Fibroblast of the aortic adventitia (primary cell): Measurements from ENCODE around the gene TAGLN2. TPM values are rescaled to one million over a fixed set of nuclear protein-coding genes. Genes with fewer than 3 reads are reported as not detected.

Source experiments
- DNase-seq: peaks from one replicate; pipeline ENCODE4 v3.0.0-alpha.2; 2010; ENCODE audit warnings: low read depth
- H3K4me3 ChIP-seq: 2 replicates; pipeline ENCODE4 v1.5.1; 2011; ENCODE audit warnings: low read depth, mild to moderate bottlenecking, control low read depth, low read length, moderate library complexity
- CTCF ChIP-seq: IDR thresholded peaks from 2 replicates; pipeline ENCODE4 v1.5.1; 2011; ENCODE audit warnings: mild to moderate bottlenecking, low read length, control low read depth, inconsistent platforms; ENCODE audit not compliant: insufficient read depth
- total RNA-seq: library from RNA; depleted of rRNA; stranded (reverse); fragments of >200 nt; gene quantifications from 2 replicates; pipeline ENCODE4 v1.2.3, GENCODE V29; 2012; ENCODE audit warnings: low replicate concordance

The TAGLN2 gene
- total RNA-seq, 1 donor = 228 TPM

DNA sequence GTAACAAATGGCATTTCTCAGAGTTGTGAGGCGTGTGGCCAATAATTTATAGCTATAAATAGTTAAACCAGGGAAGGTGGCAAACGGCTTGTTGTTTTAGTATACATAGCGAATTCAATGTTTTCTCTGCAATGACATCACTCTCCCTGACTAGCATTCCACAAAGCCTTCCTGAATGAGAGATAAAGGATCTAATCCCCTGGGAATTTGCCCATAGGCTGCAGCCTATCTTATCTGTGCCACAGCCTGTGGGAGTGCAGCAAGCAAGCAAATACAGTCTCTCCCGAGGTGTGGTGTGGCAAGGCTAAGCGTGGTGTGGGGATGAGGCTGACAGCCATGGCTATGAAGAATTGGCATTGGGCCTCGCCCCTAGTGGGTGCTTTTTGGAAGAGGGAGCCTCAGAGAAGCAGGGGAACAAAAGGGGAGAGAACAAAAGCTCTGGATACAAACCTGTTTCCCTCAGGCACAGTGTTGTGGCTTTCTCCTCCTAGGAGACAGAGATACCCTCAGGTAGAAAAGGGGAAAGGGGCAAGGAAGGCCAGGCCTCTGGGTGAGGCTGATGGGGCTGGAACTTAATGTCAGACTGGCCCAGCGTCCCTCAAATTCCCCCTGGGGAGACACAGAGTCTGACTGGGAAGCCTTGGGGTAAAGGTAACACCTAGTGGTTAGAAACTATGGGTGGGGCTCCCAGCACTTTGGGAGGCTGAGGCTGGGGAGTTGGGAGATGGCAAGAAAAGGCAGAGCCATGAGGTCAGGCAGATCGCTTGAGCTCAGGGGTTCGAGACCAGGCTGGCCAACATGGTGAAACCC is 8.9 kb downstream of the TAGLN2 start:
- TF ChIP-seq CTCF = no peak
- DNase-seq = peak; percentile 96
- H3K4me3 ChIP-seq = no peak overlapping the region

- no peak for DNase-seq
- no peak for TF ChIP-seq CTCF
- H3K4me3 ChIP-seq = no peak overlapping the region
These were observed 9.6 kb downstream of the TAGLN2 start for GRCh38 chr1:159915571-159916241.

DNA sequence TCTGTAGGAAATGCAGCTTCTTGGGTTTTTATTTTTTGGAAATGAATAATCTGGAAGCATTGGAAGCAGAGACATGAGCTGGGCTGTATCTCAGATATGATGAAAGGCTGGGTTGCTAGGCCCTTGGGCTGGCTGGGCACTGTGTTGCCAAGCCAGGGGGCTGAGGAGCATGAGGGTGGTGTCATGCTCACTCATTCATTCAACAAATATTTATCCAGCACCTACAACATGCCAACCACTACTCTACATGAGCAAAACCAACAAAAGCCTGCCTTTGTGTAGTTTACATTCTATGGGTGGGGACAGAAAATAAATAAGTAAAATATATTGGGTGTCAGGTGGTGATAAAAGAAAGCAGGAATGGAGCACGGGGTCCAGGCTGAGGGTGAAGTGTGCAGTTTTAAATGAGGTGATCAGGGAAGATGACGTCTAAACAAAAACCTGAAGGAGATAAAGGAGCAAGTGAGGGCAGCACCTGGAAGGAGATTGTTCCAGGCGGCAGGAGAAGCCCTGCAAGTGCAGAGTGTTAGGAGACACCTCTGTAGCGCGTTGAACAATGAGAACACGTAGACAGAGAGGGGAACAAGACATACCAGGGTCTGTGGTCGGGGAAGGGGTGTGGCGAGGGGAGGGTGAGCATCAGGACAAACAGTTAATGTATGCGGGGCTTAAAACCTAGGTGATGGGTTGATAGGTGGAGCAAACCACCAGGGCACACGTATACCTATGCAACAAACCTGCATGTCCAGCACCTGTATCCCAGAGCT is 10.9 kb downstream of the TAGLN2 start:
- DNase-seq = no peak
- TF ChIP-seq CTCF = no peak
- no peak overlapping the region for H3K4me3 ChIP-seq

DNA sequence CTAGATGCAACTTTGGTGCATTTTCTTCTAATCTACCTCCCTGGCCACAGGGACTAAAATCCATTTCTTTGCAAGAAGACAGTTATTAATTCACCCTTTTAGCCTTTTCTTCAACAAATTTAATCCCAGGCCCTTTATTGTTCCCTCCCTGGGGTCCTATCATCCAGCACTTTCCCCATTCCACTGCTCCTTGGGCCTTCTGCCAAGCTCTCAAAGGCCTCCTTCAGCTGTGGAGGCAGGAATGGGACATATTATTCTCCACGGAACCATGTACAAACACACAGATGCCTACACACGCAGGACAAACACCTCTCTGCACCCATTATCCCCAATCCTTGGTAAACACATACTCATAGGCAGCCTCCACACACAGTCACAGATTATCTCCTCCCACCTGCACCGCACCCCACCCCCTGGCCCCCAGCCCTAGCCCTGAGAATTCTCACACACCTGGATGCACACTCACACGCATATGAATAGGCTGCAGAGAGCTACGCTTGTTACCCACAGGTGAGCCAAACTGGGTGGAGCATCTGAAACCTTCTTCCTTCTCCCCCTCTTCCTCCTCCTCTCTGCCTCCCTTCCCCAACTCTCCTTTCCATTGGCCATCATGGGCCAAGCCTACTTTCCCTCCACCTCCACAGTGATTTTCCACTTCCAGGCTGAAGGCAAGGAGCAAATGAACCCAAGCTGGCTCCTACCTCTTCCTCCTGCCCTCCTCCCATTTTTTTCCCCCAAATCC is 11.7 kb downstream of the TAGLN2 start:
- no peak for TF ChIP-seq CTCF
- DNase-seq = no peak
- H3K4me3 ChIP-seq = no peak overlapping the region

DNA sequence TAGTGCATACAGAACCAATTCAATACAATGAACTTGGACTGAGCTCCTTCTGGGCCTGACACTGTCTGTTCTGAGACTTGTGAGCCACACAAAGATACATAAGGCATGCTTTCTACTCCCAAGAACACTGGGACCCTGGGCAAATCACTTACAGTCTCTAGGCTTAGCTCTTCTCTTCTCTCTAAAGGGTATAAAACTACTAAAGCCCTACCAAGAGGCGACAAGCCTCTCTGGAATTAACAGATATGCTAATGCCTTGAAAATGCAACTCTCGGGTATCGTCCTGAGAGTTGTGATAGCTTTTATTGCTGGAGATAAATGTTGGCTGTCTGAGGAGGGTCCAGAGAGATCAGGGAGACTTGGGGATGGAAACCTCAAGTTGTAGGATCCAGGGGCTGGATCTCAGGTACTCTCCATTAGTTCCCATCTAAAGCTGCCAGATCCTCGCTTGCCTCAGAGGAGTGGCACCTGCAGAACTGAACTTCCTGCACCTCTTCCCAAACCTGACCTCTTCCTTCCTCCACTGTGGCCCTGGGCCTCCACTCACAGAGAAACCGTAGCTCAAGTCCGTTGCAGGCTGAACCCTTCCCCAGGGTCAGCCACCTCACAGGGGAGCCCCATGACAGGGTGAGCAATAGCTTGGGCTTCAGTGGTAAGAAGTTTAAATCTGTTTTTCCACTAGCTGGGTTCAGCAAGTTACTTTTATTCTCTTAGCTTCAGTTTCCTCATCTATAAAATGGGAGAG is 13.8 kb downstream of the TAGLN2 start:
- DNase-seq = no peak
- TF ChIP-seq CTCF = no peak
- no peak overlapping the region for H3K4me3 ChIP-seq
